ENCODE results near the gene CMIP. TPM values are rescaled to one million over a fixed set of nuclear protein-coding genes. Genes with fewer than 3 reads are reported as not detected.

Gene CMIP
- polyA plus RNA-seq, 1 experiment = 4.9 TPM

- ChIA-PET CTCF (interaction anchor here (1.0 to 2.3 kb wide), 2 partner anchors 14 to 16 kb away, joined by 3 to 9 read pairs; no protein-coding TSS in a partner anchor), POLR2A (interaction anchor here (0.7 kb wide), 1 partner anchor 153 kb away, joined by 5 read pairs; no protein-coding TSS in a partner anchor)
- Histone ChIP-seq H3K27me3 (ENCODE audit: control insufficient read depth, insufficient read depth, low read length) (no peaks in the 10 kb centered on the region), H3K36me3 (ENCODE audit: control insufficient read depth, insufficient read depth, low read length) (no peaks in the 10 kb centered on the region), H3K4me3 (ENCODE audit: low read depth, low read length) (no peak overlapping the region)
- no peak for TF ChIP-seq CTCF (IDR thresholded peaks at IDR 0.05; ENCODE audit: insufficient read depth, low read depth, low read length)
- DNase-seq (ENCODE audit: low read depth) = no peak
Observed at GRCh38 chr16:81598083-81598482, 153.5 kb downstream of the CMIP start.

GRCh38 chr16:81599034-81599744 lies 154.6 kb downstream of the CMIP start:
- POLR2A ChIA-PET = no interaction called here
- no peak for DNase-seq (ENCODE audit: low read depth)

GRCh38 chr16:81600275-81600674 lies 155.7 kb downstream of the CMIP start:
- no peak for TF ChIP-seq CTCF (IDR thresholded peaks at IDR 0.05; ENCODE audit: insufficient read depth, low read depth, low read length)
- ChIA-PET POLR2A (no interaction called here), CTCF (interaction anchor here (2.3 kb wide), 1 partner anchor 18 kb away, joined by 9 read pairs; no protein-coding TSS in a partner anchor)
- Histone ChIP-seq H3K36me3 (ENCODE audit: control insufficient read depth, insufficient read depth, low read length) (no peaks in the 10 kb centered on the region), H3K27me3 (ENCODE audit: control insufficient read depth, insufficient read depth, low read length) (no peaks in the 10 kb centered on the region), H3K4me3 (ENCODE audit: low read depth, low read length) (no peak overlapping the region)
- DNase-seq (ENCODE audit: low read depth) = no peak

More at GRCh38 chr16:81599034-81599744, 154.6 kb downstream of the CMIP start:
- CTCF ChIA-PET = interaction anchor here (0.7 to 2.3 kb wide), 2 partner anchors 17 to 197 kb away, joined by 3 to 9 read pairs; no protein-coding TSS in a partner anchor
- Histone ChIP-seq H3K36me3 (ENCODE audit: control insufficient read depth, insufficient read depth, low read length) (no peaks in the 10 kb centered on the region), H3K4me3 (ENCODE audit: low read depth, low read length) (no peak overlapping the region), H3K27me3 (ENCODE audit: control insufficient read depth, insufficient read depth, low read length) (no peaks in the 10 kb centered on the region)
- TF ChIP-seq CTCF (IDR thresholded peaks at IDR 0.05; ENCODE audit: insufficient read depth, low read depth, low read length) = no peak

GRCh38 chr16:81601008-81601428 lies 156.4 kb downstream of the CMIP start:
- H3K36me3 ChIP-seq (ENCODE audit: control insufficient read depth, insufficient read depth, low read length) = no peaks in the 10 kb centered on the region
- H3K4me3 ChIP-seq (ENCODE audit: low read depth, low read length) = no peak overlapping the region
- no peaks in the 10 kb centered on the region for H3K27me3 ChIP-seq (ENCODE audit: control insufficient read depth, insufficient read depth, low read length)
- ChIA-PET POLR2A (no interaction called here), CTCF (no interaction called here)
- no peak for DNase-seq (ENCODE audit: low read depth)
- TF ChIP-seq CTCF (IDR thresholded peaks at IDR 0.05; ENCODE audit: insufficient read depth, low read depth, low read length) = no peak

- Histone ChIP-seq H3K4me3 (ENCODE audit: low read depth, low read length) (no peak overlapping the region), H3K27me3 (ENCODE audit: control insufficient read depth, insufficient read depth, low read length) (no peaks in the 10 kb centered on the region), H3K36me3 (ENCODE audit: control insufficient read depth, insufficient read depth, low read length) (no peaks in the 10 kb centered on the region)
- CTCF ChIA-PET = interaction anchor here (0.6 kb wide), 1 partner anchor 207 kb away, joined by 3 read pairs; no protein-coding TSS in a partner anchor
- POLR2A ChIA-PET = no interaction called here
- no peak for DNase-seq (ENCODE audit: low read depth)
- TF ChIP-seq CTCF (IDR thresholded peaks at IDR 0.05; ENCODE audit: insufficient read depth, low read depth, low read length) = no peak
Observed at GRCh38 chr16:81601601-81602255, 157.1 kb downstream of the CMIP start.
